NCI-H2107 treated with DMSO at 0.1 percent for 48 hours (cell line): ENCODE measurements around the gene SLC4A1.

Experiments
- DNase-seq: peaks from one replicate; lab custom pipeline; 2025; ENCODE audit not compliant: unreplicated experiment; lab: John Stamatoyannopoulos, UW

The SLC4A1 gene

GRCh38 chr17:44267818-44268490 lies at the start of gene SLC4A1:
TSS of gene SLC4A1 (minus strand) at chr17:44268135. CDS start at chr17:44262866, 5,269 bp downstream.
- DNase-seq = no peak

- DNase-seq = no peak
Measured at GRCh38 chr17:44317545-44317944, 49.6 kb upstream of the SLC4A1 start.

GRCh38 chr17:44315760-44316731 lies 48.1 kb upstream of the SLC4A1 start:
- no peak for DNase-seq

GRCh38 chr17:44314869-44315661 lies 47.1 kb upstream of the SLC4A1 start:
- peak; percentile 45 for DNase-seq

- no peak for DNase-seq
Measured at GRCh38 chr17:44314524-44314868, 46.6 kb upstream of the SLC4A1 start.

- DNase-seq = no peak
Measured at GRCh38 chr17:44314031-44314430, 46.1 kb upstream of the SLC4A1 start.

- no peak for DNase-seq
Measured at GRCh38 chr17:44312396-44313104, 44.6 kb upstream of the SLC4A1 start.

- DNase-seq = no peak
Measured at GRCh38 chr17:44311562-44312181, 43.7 kb upstream of the SLC4A1 start.

- DNase-seq = no peak
Measured at GRCh38 chr17:44310609-44311376, 42.9 kb upstream of the SLC4A1 start.

- no peak for DNase-seq
Measured at GRCh38 chr17:44310188-44310587, 42.3 kb upstream of the SLC4A1 start.

GRCh38 chr17:44309472-44309871 lies 41.5 kb upstream of the SLC4A1 start:
- no peak for DNase-seq

GRCh38 chr17:44308865-44309264 lies 40.9 kb upstream of the SLC4A1 start:
- DNase-seq = no peak

- peak; percentile 73 for DNase-seq
Measured at GRCh38 chr17:44308320-44308818, 40.4 kb upstream of the SLC4A1 start, which contains the start of gene RUNDC3A. TSS of gene RUNDC3A (plus strand) at chr17:44308601. CDS start at chr17:44308833, 232 bp downstream.

GRCh38 chr17:44307387-44308186 lies 39.7 kb upstream of the SLC4A1 start:
- peak; percentile 45 for DNase-seq

GRCh38 chr17:44304651-44305050 lies 36.7 kb upstream of the SLC4A1 start:
- DNase-seq = no peak

- DNase-seq = no peak
Measured at GRCh38 chr17:44297975-44298374, 30.0 kb upstream of the SLC4A1 start.

GRCh38 chr17:44293509-44294226 lies 25.7 kb upstream of the SLC4A1 start:
- no peak for DNase-seq

GRCh38 chr17:44287651-44288050 lies 19.7 kb upstream of the SLC4A1 start:
- DNase-seq = no peak
